ENCODE results near the gene LAMA2.
A peak's percentile ranks its signal among the peaks of the same experiment; 100 is the strongest.

The LAMA2 gene

GRCh38 chr6:128882991-128883611 is at the start of gene LAMA2:
TSS of gene LAMA2 (plus strand) at chr6:128883138. CDS start at chr6:128883246, 108 bp downstream.
- DNase-seq, result peak; percentile 79

- DNase-seq, result no peak
Observed at GRCh38 chr6:128836761-128837160, 46.2 kb upstream of the LAMA2 start.

GRCh38 chr6:128841518-128841917 is 41.4 kb upstream of the LAMA2 start:
- DNase-seq, result no peak

- DNase-seq, result no peak
Observed at GRCh38 chr6:128844598-128844997, 38.3 kb upstream of the LAMA2 start.

GRCh38 chr6:128847431-128848210 is 35.3 kb upstream of the LAMA2 start:
- no peak for DNase-seq

GRCh38 chr6:128848212-128848935 is 34.6 kb upstream of the LAMA2 start:
- no peak for DNase-seq

- no peak for DNase-seq
Observed at GRCh38 chr6:128855581-128856085, 27.3 kb upstream of the LAMA2 start.

GRCh38 chr6:128857806-128858205 is 25.1 kb upstream of the LAMA2 start:
- DNase-seq, result no peak

GRCh38 chr6:128860782-128861181 is 22.2 kb upstream of the LAMA2 start:
- DNase-seq, result no peak

- DNase-seq, result no peak
Observed at GRCh38 chr6:128863983-128864382, 19.0 kb upstream of the LAMA2 start.

GRCh38 chr6:128870746-128871145 is 12.2 kb upstream of the LAMA2 start:
- DNase-seq, result no peak

- DNase-seq, result no peak
Observed at GRCh38 chr6:128874863-128875262, 8.1 kb upstream of the LAMA2 start.

GRCh38 chr6:128882560-128882959 is 378 bp upstream of the LAMA2 start:
- DNase-seq, result no peak

- DNase-seq, result no peak
Observed at GRCh38 chr6:128883906-128884305, 968 bp downstream of the LAMA2 start.

- DNase-seq, result no peak
Observed at GRCh38 chr6:128885381-128885780, 2.4 kb downstream of the LAMA2 start.

GRCh38 chr6:128886706-128887105 is 3.8 kb downstream of the LAMA2 start:
- no peak for DNase-seq

- DNase-seq, result no peak
Observed at GRCh38 chr6:128888444-128889175, 5.7 kb downstream of the LAMA2 start.

GRCh38 chr6:128889870-128890269 is 6.9 kb downstream of the LAMA2 start:
- DNase-seq, result no peak

- DNase-seq, result no peak
Observed at GRCh38 chr6:128892079-128892478, 9.1 kb downstream of the LAMA2 start.

- DNase-seq, result peak; percentile 26
Observed at GRCh38 chr6:128899341-128900050, 16.6 kb downstream of the LAMA2 start.

- no peak for DNase-seq
Observed at GRCh38 chr6:128903715-128904114, 20.8 kb downstream of the LAMA2 start.

- no peak for DNase-seq
Observed at GRCh38 chr6:128914051-128914450, 31.1 kb downstream of the LAMA2 start.
